ENCODE measurements around the gene ZNF346.

The ZNF346 gene

GRCh38 chr5:177093803-177094202, 71.3 kb downstream of the ZNF346 start:
- DNase-seq, result no peak

- DNase-seq, result peak; percentile 61
Measured at GRCh38 chr5:177094224-177095087, 72.0 kb downstream of the ZNF346 start.

GRCh38 chr5:177095088-177095669, 72.7 kb downstream of the ZNF346 start:
- DNase-seq, result no peak

- no peak for DNase-seq
Measured at GRCh38 chr5:177096162-177097015, 73.9 kb downstream of the ZNF346 start.

GRCh38 chr5:177097016-177097985, 74.8 kb downstream of the ZNF346 start:
- no peak for DNase-seq

GRCh38 chr5:177098120-177098469, 75.6 kb downstream of the ZNF346 start:
- no peak for DNase-seq

- DNase-seq, result peak; percentile 73
Measured at GRCh38 chr5:177098470-177099141, 76.1 kb downstream of the ZNF346 start.

GRCh38 chr5:177099422-177100093, 77.1 kb downstream of the ZNF346 start:
- DNase-seq, result no peak

- DNase-seq, result no peak
Measured at GRCh38 chr5:177100714-177101121, 78.2 kb downstream of the ZNF346 start.

- no peak for DNase-seq
Measured at GRCh38 chr5:177103523-177104253, 81.2 kb downstream of the ZNF346 start.

- DNase-seq, result no peak
Measured at GRCh38 chr5:177105691-177106476, 83.4 kb downstream of the ZNF346 start.

- no peak for DNase-seq
Measured at GRCh38 chr5:177107159-177107558, 84.7 kb downstream of the ZNF346 start.

- DNase-seq, result no peak
Measured at GRCh38 chr5:177109810-177110209, 87.3 kb downstream of the ZNF346 start.

- peak; percentile 80 for DNase-seq
Measured at GRCh38 chr5:177111720-177112394, 89.4 kb downstream of the ZNF346 start.

- no peak for DNase-seq
Measured at GRCh38 chr5:177112589-177113220, 90.2 kb downstream of the ZNF346 start.

GRCh38 chr5:177113566-177114424, 91.3 kb downstream of the ZNF346 start:
- DNase-seq, result peak; percentile 76
